HG02610 (cell line): Measurements from ENCODE around the gene SLC66A1.
"Not testable (repeated sequence)": the region's sequence is repeated elsewhere in the genome, so short reads cannot be mapped to it uniquely, and the experiment has no call there.

ENCODE experiments used
- ATAC-seq: cut with Tn5 transposase; IDR thresholded peaks from one replicate; pipeline ENCODE4 v1.9.1; 2021; ENCODE audit warnings: mild to moderate bottlenecking, moderate library complexity; ENCODE audit not compliant: unreplicated experiment

SLC66A1 gene

DNA sequence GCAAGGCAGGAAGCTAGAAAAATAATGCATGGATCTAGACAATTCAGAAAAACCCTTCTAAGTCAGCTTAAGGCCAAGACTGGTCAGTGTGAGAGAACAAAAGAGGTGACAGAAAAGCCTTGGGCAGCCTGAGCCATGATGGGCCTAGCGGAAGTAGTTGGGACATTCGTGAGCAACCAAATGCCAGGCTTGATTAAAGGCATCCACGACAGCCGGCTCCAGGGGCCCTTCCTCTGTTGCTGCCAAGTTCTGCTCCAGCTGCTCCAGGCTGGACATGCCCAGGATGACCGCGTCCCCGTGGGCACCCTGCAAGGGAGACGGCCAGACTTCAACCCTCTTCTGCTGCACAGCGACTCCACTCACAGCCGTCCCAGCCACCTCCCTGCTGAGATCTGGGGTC is 8.0 kb upstream of the SLC66A1 start:
- ATAC-seq: not testable (repeated sequence)

DNA sequence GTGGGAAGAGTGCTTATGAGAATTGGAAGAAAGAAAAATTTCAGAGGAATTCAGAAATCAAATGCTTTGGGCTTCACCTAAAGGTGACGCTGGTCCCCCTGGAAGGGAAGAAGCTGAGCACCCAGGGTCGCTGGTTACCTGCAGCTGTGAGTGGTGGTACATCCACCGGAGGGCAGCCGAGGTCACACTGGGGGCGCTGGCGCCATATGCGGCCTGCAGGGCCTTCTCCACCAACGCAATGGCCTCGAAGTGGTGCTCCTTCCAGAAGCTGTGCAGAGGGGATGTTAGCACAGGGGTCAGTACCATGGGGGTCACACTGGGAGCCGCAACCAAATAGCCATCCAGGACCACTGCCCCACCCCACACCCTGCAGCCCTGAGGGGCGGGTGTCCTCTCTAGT is 6.2 kb upstream of the SLC66A1 start:
- no peak for ATAC-seq

DNA sequence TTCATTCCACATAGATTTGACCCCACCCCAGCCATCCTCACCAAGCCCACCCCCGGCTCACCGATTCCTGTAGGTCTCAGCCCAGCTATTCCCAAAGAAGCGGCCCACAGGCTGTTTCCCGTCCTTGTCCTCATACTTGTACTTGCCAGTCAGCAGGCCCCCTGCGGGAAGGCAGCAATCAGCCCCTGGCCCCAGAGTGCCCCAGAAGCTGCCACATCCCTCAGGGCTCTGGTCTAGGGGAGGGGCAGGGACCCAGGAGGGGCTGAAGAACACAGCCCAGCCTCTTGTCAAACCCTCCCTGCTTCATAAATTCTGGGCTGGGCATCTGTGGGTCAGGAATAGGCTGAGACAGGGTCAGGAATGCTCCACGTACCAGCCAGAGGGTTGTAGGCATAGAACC is 5.2 kb upstream of the SLC66A1 start:
- no peak for ATAC-seq

DNA sequence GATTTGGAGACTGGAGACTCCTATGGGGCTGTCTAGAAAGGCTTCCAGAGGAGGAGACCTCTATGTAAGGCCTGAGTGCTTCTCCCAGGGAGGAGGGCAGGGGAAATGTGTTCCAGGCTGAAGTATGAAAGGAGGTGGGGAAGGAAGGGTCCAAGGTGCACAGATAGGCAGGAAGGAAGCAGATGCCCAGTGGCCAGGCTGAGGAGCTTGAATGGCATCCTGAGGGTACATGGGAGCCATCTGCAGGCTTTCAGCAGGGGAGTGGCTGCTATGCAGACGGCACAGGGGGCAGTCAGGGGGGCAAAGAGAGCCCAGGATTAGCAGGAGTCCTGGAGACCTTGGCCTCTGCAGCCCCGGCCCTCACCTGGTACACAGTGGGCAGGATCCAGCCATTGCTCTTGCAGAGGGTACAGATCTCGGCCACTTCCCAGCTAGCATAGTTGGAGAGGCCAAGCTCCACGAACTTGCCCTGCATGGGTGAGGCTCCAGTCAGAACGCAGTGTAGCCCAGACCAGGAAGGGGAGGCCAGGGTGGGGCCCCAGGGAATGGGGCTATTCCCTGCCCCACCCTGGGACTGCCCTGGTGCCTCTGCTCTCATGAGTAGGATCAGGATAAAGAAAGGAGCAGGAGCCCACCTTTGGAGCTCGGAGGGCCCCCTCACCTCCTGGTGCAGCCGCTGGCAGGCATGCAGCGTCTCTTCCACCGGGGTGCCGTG is 4.2 kb upstream of the SLC66A1 start:
- ATAC-seq: no peak

DNA sequence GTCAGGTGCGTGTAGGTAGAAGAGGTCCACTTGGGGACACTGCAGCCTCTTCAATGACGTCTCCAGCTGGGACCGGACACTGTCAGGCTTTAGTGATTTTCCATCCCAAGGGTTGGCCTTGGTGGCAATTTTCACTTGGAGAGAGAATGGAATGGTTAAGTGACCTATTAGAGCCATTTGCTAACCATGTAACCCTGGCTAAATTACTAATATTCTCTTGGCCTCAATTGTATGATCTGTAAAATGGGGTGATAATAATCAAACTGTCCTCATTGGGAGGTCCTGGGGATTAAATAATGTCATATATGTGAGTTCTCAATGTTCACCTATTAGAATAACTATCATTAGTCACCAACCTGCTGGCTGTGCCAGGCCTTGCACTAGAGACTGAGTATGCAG is 3.6 kb upstream of the SLC66A1 start:
- ATAC-seq: no peak

DNA sequence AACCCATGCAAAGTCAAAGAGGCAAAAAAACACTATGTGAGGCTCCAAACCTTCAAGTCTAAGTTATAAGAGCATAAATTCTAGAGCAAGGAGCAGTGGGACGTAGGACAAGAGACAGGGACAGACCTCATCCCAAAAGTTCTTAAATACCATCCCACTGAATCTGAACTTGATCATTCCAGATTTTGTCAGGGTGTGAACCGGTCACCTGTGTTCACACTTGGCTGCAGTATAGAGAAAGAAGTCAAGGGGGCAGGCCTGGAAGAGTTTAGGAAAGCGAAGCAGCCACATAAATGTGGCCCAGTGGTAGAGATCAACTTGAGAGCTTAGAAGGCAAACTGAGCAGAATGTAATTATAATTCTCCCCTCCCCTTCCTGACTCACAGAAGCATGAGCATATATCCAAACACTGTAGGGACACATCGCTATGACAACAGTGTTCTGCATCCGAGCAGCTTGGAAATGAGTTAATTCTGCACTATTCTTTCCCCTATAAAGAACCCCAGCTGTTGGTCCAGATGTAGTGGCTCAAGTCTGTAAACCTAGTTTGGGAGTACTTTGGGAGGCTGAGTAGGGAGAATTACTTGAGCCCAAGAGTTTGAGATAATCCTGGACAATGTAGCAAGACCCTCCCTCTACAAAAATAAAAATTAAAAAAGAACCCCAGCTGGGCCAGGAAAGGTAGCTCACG is 2.9 kb upstream of the SLC66A1 start:
- ATAC-seq: no peak

DNA sequence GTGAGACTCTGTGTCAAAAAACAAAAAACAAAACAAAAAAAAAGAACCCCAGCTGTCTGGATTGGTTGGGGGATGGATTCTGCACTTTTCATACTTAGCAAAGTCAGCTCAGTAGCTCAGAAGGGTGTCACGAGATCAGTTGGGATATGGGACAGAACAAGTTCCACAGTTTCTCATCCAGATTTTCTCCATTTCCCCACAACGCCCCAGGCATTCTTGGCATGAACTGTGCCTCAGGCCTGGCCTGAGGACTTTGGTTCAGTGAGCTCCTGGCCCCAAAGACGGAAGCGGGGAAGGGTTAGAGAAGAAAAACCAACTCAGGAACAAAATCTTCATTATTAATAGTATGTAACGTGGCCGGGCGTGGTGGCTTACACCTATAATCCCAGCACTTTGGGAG is 2.1 kb upstream of the SLC66A1 start:
- no peak for ATAC-seq

DNA sequence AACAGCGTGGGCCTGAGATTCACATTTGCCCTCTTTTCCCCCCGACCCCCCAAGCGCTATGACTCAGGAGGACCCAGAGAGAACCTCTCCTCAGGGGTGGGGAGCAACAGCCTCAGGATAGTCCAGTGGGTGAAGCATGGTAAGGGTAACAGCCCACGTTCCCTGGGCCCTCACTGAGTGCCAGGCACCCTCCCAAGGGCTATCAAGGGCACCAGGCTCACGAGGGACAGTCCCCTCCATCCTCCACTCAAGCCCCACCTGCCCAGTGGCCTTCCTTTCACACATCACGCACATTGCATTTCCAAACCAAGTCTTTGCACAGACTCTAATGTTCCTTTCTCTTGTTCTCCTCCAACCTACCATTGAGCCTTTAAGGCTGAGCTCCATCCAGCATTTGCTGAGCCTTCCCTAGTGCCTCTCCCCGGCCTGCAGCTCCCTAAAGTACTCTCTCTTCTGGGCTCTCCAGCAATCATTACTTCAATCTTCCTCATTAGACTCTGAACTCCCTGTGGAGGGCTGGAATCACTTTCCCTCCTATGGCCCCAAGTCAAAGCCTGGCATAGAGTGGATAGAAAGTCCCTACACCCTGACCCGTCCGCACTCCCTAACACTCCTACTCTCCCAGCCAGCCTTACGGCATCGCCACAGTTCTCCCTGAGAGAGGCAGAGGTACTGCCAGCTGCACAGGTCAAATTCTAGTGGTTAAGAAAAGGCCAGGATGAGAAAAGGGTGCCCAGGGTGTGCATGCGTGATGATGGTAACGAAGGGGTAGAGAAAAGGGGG is 1.2 kb upstream of the SLC66A1 start:
- ATAC-seq: no peak

DNA sequence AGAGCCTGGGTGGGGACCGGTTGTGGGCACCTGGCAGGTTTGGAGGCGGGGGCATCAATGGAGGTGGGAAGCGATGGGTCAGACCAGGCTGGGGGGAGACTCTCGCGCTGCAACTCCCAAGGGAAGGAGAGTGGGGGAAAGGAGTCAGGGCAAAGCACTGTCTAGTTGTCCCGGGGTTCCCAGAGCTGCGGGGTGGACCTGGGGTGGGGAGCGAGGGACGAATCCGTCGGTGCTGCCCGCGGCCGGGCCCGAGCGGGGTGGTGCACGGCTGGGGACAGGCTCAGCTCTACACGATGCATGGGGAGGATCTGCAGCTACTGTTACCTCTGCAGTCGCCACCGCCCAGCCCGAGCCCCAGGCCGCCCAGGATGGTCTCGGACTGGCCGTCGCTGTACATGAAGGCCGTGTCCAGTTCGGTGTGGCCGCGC is 609 bp upstream of the SLC66A1 start:
- peak; percentile 1 for ATAC-seq

DNA sequence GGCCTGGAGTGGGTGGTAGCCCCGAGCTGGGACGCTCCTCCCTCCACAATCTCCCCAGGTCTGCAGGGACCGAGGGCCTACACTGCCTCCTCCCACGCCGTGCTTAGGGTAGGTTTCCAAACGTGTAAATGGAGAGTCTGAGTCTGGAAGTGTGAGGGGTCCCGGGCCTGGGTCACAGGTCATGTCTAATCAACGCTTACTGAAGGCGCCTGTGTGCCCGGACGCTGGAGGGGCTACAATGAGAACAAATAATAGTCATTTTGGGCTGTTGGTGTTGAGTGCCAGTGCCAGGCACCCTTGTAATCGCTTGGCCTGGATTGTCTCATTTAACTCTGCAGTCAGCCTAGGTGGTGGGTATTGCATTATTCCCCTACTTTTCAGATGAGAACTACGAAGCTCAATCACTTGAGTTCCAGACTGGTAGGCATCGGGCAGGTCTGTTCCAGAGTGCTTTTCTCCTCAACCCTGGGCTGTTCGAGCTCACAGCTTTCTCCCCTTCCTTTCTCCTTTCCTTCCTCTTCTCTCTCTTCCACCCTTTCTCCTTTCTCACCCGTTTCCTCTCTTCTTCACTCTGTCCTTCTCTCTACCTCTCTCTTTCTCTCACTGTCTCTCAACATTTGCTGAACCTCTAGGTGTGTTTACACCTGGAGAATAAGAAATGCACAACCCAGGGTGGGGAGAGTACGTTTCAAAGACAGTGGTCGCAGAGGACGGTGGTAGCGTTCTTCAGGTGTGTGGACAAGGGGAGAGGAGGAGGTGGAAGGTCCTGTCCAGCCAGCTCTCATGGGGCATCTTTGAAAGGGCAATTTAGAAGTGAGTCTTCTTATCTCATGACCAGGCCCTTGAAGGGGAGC is 883 bp downstream of the SLC66A1 start:
- ATAC-seq: no peak

DNA sequence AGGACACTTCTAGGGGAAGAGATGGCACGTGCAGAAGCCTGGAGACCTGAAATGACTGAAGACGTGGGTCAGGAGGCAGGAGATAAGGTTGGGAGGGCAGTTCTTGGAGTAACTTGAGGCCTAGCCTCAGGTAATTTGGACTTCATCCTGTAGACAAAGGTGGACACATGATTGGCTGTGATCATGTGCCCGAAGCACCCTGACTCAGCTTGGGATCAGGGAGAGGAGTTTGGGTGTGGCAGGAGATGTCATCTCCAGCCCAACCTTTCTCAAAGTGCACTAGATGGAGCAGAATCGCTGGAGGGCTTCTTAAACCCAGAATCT is 1.5 kb downstream of the SLC66A1 start:
- no peak for ATAC-seq

DNA sequence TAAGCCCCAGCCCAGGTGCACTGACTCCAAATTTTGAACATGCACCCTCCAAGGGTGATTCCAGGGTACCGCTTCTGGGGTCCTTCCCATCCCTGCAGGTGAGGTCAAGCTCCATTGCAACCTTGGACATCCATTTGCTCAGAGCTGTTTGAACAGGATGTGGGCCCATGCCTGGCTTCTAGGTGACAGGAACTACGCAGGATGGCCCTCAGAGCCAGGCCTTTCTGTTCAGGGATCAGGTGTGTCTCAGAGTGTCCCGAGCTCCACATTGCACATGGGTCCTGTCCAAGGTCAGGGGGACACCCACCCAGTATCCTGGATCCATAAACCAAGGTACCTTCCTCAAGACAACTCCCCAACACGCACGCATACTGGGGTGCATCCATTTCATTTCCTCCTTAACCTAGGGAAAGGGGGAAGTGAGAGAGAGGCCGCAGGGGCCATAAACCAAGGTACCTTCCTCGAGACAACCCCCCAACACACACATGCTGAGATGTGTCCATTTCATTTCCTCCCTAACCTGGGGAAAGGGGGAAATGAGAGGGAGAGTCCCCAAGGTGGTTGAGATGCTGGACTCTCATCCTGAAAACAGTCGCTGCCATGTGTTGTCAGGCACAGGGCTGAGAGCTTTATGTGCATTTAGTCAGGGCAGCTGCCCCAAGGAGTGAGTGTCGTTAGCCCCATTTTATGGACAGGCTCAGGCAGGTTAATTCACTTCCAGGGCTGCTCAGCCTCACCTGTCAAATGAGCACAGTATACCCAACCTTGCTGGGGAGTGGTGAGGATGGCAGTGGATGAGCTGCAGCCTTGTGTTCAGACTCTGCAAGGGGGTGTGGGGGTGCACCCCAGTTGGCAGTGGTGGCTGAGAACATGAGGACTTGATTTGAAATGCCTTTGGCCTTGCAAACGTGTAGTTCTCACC is 2.1 kb downstream of the SLC66A1 start:
- ATAC-seq: no peak

DNA sequence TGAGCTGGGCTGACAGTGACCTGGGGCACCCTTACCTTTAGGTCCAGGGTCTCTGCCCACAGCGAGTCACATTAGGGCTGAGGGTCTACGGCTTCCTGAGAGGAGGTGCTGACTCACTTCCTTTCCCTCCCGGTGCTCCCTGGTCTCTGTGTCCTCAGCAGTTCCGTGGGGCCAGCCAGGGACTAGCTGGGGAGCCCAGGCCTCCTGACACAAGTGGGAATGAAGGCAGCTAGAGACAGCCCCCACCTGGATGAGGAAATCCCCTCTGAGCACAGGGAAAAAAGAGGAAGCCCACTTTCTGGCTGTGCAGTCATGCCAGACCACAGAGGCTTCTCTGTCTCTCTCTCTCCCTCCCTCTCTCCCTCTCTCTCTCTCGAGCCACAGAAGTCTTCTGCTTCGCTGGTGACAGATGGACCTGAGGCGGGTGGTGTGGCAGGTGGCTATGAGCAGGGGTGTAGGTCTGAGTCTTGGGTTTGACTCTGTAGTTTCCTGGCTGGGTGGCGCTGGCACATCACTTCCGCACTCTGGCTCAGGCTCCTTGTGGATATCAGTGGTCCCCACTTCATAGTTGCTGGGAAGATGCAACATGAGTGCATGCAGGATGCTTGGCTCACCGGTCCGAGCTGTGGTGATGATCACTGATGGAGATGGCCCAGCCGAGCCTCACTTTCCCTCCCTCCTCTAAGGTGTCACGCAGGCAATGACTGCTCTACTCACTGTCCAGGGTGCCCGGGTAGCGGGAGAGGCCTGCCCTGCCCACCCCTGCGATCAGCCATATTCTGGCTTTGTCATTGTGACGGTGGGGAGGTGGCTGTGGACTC is 3.5 kb downstream of the SLC66A1 start:
- ATAC-seq: peak; percentile 41

DNA sequence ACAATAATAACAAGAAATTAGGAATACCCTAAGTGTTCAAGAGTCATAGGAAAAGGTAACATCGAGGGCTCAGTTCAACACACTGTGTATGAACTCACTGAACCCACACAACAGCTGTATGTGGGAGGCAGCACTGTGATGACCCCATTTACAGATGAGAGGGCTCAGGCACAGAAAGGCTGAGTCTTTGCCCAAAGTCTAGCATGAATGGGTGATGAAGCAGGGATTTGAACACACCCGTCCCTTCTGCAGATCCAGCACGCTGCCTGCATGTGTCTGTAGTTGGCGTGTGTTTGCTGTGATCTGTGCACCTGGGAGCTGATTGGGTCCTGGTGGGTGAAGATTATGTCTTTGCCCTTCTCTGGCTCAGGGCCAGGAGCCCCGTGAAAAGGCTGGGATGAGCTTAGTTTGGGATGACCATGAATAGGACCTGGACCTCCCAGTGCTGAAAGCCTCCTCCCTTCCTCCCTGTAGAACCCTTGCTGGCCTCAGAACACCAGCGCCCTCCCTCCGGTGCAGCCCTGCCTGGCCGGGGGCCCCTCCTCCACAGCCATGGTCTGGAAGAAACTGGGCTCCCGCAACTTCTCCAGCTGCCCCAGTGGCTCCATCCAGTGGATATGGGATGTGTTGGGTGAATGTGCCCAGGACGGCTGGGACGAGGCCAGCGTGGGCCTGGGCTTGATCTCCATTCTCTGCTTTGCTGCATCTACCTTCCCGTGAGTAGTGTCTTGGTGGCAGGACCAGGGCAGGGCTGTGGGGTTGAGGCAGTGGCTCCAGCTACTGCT is 5.2 kb downstream of the SLC66A1 start:
- no peak for ATAC-seq

DNA sequence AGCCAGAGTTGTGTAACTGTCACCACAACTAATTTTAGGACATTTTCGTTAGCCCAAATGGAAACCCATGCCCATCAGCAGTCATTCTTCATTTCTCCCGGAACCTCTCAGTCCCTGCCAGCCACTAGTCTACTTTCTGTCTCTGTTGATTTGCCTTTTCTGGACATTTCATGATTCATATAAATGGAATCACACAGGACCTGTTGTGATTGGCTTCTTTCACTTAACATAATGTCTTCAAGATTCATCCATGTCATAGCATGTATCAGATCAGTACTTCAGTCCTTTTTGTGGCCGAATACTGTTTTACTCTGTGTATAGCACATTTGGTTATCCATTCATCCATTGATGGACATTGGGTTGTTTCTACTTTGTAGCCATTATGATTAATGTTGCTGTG is 7.1 kb downstream of the SLC66A1 start:
- no peak for ATAC-seq

DNA sequence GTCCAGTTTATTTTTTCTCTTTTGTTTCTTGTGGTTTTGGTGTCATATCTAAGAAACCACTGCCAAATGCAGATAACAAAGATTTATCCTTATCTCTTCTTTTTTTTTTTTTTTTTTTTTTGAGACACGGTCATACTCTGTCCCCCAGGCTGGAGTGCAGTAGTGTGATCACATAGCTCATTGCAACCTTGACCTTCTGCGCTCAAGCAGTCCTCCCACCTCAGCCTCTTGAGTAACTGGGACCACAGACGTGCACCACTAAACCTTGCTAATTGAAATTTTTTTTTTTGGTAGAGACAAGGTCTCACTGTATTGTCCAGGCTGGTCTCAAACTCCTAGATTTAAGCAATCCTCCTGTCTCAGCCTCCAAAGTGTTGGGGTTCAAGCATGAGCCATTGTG is 8.9 kb downstream of the SLC66A1 start:
- ATAC-seq: no peak

DNA sequence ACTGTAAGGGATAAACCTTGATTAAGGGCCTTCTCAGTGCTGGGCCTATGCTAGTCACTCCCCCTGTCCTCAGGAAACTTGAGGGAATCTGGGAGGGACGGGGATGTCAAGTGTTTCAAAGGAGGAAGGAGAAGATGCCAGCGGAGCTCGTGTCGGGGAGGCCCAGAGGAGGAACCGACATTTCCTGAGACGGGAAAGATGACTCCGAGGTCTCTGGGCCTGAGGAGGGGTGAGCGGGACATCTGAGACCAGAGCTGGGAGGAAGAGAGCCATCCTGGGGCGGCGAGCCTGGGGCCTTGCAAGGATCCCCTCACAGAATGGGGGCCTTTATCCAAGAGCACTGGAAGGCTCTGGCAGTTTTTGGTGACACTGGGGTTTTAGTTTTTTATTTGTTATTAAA is 10.4 kb downstream of the SLC66A1 start:
- ATAC-seq: no peak

DNA sequence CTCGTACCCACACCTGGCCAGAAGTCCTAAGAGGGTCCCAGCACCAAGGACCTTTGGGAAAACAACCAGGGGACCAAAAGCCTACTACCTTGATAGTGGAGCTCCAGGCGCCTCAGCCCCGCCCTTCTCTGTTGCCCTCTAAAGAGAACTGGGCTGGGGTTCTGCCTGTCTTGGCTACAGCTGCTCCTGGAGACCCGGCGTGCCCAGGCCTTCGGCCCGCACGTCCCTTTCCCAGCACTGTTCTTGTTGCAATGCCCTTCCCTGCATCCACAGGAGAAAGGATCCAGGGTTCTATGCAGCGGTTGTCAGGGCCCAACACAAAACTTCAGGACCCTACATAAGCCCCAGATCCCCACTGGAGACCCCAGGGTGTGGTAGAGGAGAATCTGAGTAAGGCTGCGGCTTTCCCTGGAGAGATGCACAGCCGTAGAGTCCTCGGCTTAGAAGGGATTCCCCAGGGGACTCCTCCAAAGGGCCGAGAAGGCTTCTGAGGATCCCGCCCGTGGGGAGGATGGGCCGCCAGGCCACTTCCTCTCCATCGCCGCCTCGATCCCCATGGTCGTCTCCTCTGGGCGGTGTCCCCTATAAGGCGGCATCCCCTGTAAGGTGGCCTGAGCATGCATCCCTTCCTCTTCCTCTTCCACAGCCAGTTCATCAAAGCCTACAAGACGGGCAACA is 12.0 kb downstream of the SLC66A1 start:
- no peak for ATAC-seq
